ENCODE measurements around the gene RAB3A. TPM values are rescaled to one million over a fixed set of nuclear protein-coding genes. Genes with fewer than 3 reads are reported as not detected.

The RAB3A gene
- total and polyA plus RNA-seq, 9 of the 15 experiments (the other 6 are each of a cell fraction or from before 2014, with no cell fraction given) = 0.17 to 5.1 (median 0.90) TPM; not detected in 1

GRCh38 chr19:18152442-18152816, 51.4 kb downstream of the RAB3A start (continued):
- TF ChIP-seq MEF2D (tag; conservative IDR thresholded peaks at IDR 0.05; ENCODE audit: low read depth) (no peak), MBD1 (CRISPR knock-in tag; IDR thresholded peaks at IDR 0.05) (no peak), TRIM28 (IDR thresholded peaks at IDR 0.05) (no peak), ZFP30 (CRISPR knock-in tag; IDR thresholded peaks at IDR 0.05; ENCODE audit: borderline replicate concordance) (no peak), SRSF9 (IDR thresholded peaks at IDR 0.05; ENCODE audit: borderline replicate concordance, low read depth, low read length) (no peak), ZNF3 (CRISPR knock-in tag; IDR thresholded peaks at IDR 0.05) (no peak), ADNP (tag; IDR thresholded peaks at IDR 0.05) (no peak), CEBPZ (IDR thresholded peaks at IDR 0.05; ENCODE audit: borderline replicate concordance, low read depth, low read length) (no peak), HDAC6 (IDR thresholded peaks at IDR 0.05; ENCODE audit: low read depth, low read length) (no peak), HES1 (IDR thresholded peaks at IDR 0.05; ENCODE audit: low read depth) (no peak), BRCA1 (IDR thresholded peaks at IDR 0.05) (no peak), BRCA1 (CRISPR knock-in tag; IDR thresholded peaks at IDR 0.05) (no peak), NRF1 (conservative IDR thresholded peaks at IDR 0.05 in 1 of 2, IDR thresholded peaks at IDR 0.05 in 1 of 2) (no peak; a peak in 1 of 4 replicates)
